ENCODE results near the gene PPFIBP2. TPM values are rescaled to one million over a fixed set of nuclear protein-coding genes. Genes with fewer than 3 reads are reported as not detected.

The PPFIBP2 gene
- total and polyA plus RNA-seq, 9 donors, result 40.9 to 72.5 (median 52.1) TPM

DNA sequence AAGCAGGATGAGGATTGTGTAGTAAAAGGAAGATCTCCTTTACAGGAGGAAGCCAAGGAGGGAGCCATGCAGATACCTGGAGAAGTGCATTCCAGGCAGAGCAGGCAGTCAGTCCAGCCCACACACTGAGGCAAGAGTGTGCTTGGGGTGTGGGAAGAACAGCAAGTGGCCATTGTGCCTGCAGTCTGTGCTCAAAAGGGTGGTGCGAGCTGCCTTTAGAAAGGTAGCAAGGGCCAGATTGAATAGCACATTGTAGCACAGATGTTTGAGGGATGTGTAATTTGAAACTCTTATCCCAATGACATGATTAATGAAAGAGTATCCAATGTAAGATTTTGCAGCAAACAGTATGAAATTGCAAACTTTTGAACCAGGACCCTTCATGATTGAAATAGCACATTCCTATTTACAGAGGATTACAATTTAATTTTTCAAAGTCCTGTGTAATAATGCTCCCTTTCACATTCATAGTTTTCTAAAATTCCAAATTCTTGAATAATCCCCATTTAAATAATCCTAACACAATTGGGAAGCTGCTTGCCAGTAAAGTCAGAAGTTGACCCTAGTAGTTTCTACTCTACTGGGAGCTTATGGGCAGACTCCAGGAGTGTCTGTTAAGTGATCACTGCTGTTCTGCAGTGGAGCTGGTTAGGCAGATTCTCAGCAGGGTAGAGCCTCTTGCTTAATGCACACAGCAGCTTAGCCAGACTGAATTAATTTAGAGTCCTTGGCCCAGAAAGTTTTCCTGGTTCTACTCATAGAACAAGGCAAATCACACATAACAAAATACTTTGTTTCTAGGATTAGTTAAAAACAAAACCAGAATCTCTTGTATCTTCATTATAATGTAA is 81.4 kb downstream of the PPFIBP2 start:
- no peak overlapping the region for H3K27ac ChIP-seq (ENCODE audit: low read length)

DNA sequence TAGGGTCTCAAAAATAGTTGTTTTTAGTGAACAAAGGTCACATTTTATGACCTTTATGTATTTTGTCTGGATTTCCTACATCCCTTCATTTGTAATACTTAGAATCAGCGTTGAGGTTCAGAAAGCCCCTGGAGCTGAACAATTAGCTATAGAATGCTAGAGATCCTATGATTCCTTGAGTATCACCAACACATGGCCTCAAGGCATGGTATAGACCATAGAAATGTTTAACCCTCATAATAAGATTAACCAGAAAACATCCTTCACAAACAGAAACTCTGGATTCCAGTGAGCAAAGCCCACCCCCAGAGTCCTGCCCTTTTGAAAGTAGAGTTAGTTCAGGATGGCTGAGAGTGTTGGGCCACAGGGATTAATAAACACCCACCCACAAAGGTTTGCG is 82.2 kb downstream of the PPFIBP2 start:
- DNase-seq, result no peak
- Histone ChIP-seq H3K36me3 (ENCODE audit: control insufficient read depth, insufficient read depth, low read length) (peaks cover 19% of the 10 kb centered on the region), H3K4me3 (ENCODE audit: low read length) (no peak overlapping the region), H3K9me3 (replicated peaks; ENCODE audit: control insufficient read depth, low read depth, low read length) (no peaks in the 10 kb centered on the region), H3K27me3 (ENCODE audit: control insufficient read depth, insufficient read depth, low read length) (peaks cover 2% of the 10 kb centered on the region), H3K27ac (ENCODE audit: low read length) (no peak overlapping the region), H3K4me1 (ENCODE audit: control insufficient read depth, insufficient read depth, low read length) (peaks cover 3% of the 10 kb centered on the region)
- WGBS (ENCODE audit: insufficient coverage), result no CpG with 5 or more reads among the region's 2 CpGs

More for the DNA sequence above, 81.4 kb downstream of the PPFIBP2 start:
- Histone ChIP-seq H3K36me3 (ENCODE audit: control insufficient read depth, insufficient read depth, low read length) (peaks cover 15% of the 10 kb centered on the region), H3K27me3 (ENCODE audit: control insufficient read depth, insufficient read depth, low read length) (peaks cover 2% of the 10 kb centered on the region), H3K4me3 (ENCODE audit: low read length) (no peak overlapping the region), H3K4me1 (ENCODE audit: control insufficient read depth, insufficient read depth, low read length) (peaks cover 3% of the 10 kb centered on the region), H3K9me3 (replicated peaks; ENCODE audit: control insufficient read depth, low read depth, low read length) (no peaks in the 10 kb centered on the region)
- peak; percentile 75 for DNase-seq
- WGBS (ENCODE audit: insufficient coverage), result 38% methylated on average over 1 of the region's 1 CpG

DNA sequence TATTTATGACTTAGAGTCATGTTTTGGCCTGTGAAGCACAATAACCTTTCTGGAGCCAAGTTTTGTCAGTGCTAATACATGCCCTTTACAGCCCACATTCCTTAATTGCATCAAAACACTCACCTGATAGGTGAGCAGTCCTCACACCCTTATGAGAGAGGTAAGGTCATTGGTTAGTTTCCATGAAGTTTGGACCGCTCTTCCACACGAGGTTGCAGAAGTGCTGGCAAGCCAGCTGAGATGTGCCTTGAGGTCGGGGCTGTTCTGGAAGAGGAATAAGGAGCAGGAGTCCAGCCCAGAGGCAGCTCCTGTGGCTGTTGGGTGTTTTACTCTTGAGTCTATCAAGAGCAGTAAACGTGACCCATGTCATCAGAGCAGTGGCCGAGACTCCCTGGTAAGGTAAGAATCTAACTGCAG is 83.2 kb downstream of the PPFIBP2 start:
- H3K27ac ChIP-seq (ENCODE audit: low read length), result no peak overlapping the region
- DNase-seq, result no peak
- H3K27me3 ChIP-seq (ENCODE audit: control insufficient read depth, insufficient read depth, low read length), result peaks cover 2% of the 10 kb centered on the region
- peaks cover 18% of the 10 kb centered on the region for H3K36me3 ChIP-seq (ENCODE audit: control insufficient read depth, insufficient read depth, low read length)
- H3K4me3 ChIP-seq (ENCODE audit: low read length), result no peak overlapping the region
- H3K4me1 ChIP-seq (ENCODE audit: control insufficient read depth, insufficient read depth, low read length), result peaks cover 3% of the 10 kb centered on the region
- H3K9me3 ChIP-seq (replicated peaks; ENCODE audit: control insufficient read depth, low read depth, low read length), result no peaks in the 10 kb centered on the region
- WGBS (ENCODE audit: insufficient coverage), result 100% methylated on average over 1 of the region's 5 CpGs

DNA sequence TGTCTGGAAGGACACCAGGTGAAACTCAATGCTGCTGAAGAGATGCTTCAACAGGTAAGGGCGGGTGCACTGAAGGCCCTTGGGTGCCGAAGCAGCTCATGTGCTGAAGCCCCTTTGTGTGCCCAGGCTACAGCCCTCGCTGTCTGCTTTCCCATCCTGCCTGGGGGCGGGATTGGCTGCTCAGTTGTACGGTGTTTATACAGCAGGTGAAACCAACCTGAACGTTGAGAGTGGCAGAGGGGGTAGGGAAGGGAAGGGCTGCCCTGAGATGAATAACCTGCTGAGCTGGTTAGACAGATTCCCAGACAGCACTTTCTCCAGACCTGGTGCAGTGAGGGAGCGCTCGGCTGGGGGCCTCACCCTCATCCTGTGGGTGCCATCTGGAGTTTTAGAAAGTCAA is 83.8 kb downstream of the PPFIBP2 start:
- Histone ChIP-seq H3K4me1 (ENCODE audit: control insufficient read depth, insufficient read depth, low read length) (peaks cover 3% of the 10 kb centered on the region), H3K27me3 (ENCODE audit: control insufficient read depth, insufficient read depth, low read length) (peaks cover 2% of the 10 kb centered on the region), H3K9me3 (replicated peaks; ENCODE audit: control insufficient read depth, low read depth, low read length) (no peaks in the 10 kb centered on the region), H3K4me3 (ENCODE audit: low read length) (no peak overlapping the region), H3K36me3 (ENCODE audit: control insufficient read depth, insufficient read depth, low read length) (peaks cover 18% of the 10 kb centered on the region), H3K27ac (ENCODE audit: low read length) (no peak overlapping the region)
- 73% methylated on average over 6 of the region's 8 CpGs for WGBS (ENCODE audit: insufficient coverage)
- no peak for DNase-seq

DNA sequence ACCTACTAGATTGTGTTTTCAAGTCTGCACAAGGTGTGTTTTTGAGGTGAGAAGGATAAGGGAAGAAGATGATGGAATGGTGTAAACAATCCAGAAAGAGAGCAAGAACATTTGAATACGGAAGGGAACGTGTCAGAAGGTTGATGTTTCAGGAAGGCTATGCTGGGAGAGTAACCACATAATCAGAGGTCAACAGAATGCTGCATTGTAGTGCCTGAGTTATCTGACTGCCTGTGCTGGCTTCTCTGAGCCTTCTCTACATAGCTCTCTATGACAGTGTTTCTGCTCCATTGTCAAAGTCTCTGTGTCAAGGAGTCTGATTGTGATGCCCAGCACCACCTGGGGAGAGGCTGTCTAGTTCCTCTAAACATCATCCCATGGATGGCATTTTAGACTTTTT is 85.4 kb downstream of the PPFIBP2 start:
- H3K9me3 ChIP-seq (replicated peaks; ENCODE audit: control insufficient read depth, low read depth, low read length), result no peaks in the 10 kb centered on the region
- H3K36me3 ChIP-seq (ENCODE audit: control insufficient read depth, insufficient read depth, low read length), result peaks cover 19% of the 10 kb centered on the region
- DNase-seq, result no peak
- H3K27me3 ChIP-seq (ENCODE audit: control insufficient read depth, insufficient read depth, low read length), result peaks cover 2% of the 10 kb centered on the region
- peaks cover 3% of the 10 kb centered on the region for H3K4me1 ChIP-seq (ENCODE audit: control insufficient read depth, insufficient read depth, low read length)
- H3K4me3 ChIP-seq (ENCODE audit: low read length), result no peak overlapping the region
- WGBS (ENCODE audit: insufficient coverage), result 90% methylated on average over 2 of the region's 2 CpGs
- no peak overlapping the region for H3K27ac ChIP-seq (ENCODE audit: low read length)

DNA sequence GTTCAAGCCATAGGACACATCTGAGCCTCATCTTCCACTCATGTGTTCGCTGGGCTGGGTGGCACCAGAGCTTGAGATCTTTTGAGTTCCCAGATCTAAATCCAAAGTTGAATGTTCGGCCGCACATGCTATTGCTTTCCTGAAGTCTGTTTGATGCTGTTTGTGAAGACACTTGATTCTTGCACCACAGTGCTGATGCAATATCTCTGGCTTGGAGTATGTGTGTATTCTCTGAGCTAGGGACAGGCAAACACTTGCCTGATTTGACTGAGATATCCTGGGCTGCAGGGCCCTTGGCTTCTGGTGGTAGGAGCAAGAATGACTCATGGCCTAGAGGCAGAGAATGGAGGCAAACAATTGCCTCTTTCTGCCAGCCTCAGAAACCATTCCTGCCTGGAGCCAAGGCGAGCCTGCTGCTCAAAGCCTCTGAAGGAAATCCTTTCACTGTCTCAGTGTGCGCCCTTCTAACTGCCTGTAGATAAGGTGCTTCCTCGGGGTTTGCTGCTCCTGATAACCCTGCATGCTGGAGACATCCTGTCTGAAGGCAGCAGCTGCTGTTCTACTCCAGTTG is 86.5 kb downstream of the PPFIBP2 start:
- no peak for DNase-seq
- no peak overlapping the region for H3K4me3 ChIP-seq (ENCODE audit: low read length)
- peaks cover 2% of the 10 kb centered on the region for H3K27me3 ChIP-seq (ENCODE audit: control insufficient read depth, insufficient read depth, low read length)
- peaks cover 19% of the 10 kb centered on the region for H3K36me3 ChIP-seq (ENCODE audit: control insufficient read depth, insufficient read depth, low read length)
- H3K9me3 ChIP-seq (replicated peaks; ENCODE audit: control insufficient read depth, low read depth, low read length), result no peaks in the 10 kb centered on the region
- H3K4me1 ChIP-seq (ENCODE audit: control insufficient read depth, insufficient read depth, low read length), result no peaks in the 10 kb centered on the region
- WGBS (ENCODE audit: insufficient coverage), result 90% methylated on average over 6 of the region's 6 CpGs
- no peak overlapping the region for H3K27ac ChIP-seq (ENCODE audit: low read length)

DNA sequence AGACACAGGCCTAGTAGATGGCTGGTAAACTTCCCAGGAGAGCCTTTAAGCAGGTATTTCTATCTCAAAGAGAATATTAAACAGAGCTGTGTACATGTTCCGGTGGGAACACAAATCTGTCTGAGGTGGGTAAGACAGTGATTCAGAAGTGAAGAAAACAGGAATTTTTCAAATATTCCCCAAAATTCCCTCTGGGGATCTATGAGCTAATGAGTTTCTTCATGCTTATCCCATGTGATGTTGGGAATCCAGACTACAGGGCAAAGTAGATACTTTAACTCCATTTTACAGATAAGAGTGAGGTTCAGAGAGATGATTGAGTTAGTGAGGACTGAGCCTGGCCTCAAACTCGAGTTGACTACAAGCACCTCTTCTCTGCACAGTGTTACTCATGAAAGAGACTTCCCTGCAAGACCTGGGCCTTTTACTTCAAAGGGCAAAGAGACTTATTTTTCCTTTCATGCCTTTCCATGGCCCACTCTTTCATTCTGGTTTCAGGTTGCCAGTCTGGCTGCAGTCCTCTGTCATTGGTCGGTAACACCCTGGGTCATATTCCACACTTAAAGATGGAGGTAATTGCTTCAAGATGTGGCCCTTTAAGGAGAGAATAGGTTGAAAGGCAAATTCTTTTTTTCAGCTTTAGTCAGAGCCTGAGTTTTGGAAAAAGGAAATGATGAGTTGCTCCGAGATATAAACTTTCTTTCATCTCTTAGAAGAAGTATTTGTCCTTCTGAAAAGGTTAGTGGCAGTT is 89.4 kb downstream of the PPFIBP2 start:
- Histone ChIP-seq H3K36me3 (ENCODE audit: control insufficient read depth, insufficient read depth, low read length) (peaks cover 9% of the 10 kb centered on the region), H3K27ac (ENCODE audit: low read length) (no peak overlapping the region), H3K9me3 (replicated peaks; ENCODE audit: control insufficient read depth, low read depth, low read length) (no peaks in the 10 kb centered on the region), H3K4me1 (ENCODE audit: control insufficient read depth, insufficient read depth, low read length) (no peaks in the 10 kb centered on the region), H3K27me3 (ENCODE audit: control insufficient read depth, insufficient read depth, low read length) (no peaks in the 10 kb centered on the region), H3K4me3 (ENCODE audit: low read length) (no peak overlapping the region)
- 0% methylated on average over 1 of the region's 4 CpGs for WGBS (ENCODE audit: insufficient coverage)
- peak; percentile 56 for DNase-seq

DNA sequence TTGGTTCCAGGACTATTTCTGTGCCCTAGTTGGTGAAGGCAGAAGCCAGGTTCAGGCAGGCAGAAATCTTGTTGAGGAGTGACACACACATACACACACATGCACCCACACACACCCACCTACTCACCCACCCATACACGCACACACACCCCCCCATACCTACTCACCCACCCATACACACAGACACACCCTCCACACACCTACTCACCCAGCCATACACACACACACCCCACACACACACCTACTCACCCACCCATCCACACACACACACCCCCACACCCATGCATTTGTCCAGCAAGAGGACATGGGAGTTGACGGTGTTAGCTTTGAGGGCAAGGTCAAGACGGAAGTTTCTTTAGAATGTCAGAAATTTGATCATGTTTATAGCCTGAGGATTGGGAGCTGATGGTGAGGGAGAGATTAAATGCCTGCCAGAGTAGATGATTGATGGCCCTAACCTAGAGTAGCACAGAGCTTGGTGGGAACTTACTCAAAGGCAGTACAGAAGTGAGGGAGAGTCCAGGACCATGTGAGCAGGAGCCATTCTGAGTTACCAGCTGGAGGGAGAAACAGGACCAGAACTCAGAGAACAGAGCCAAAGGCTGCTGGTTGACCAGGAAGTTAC is 90.6 kb downstream of the PPFIBP2 start:
- H3K4me3 ChIP-seq (ENCODE audit: low read length), result no peak overlapping the region
- WGBS (ENCODE audit: insufficient coverage), result 75% methylated on average over 2 of the region's 3 CpGs
- DNase-seq, result no peak
- no peaks in the 10 kb centered on the region for H3K27me3 ChIP-seq (ENCODE audit: control insufficient read depth, insufficient read depth, low read length)
- H3K9me3 ChIP-seq (replicated peaks; ENCODE audit: control insufficient read depth, low read depth, low read length), result no peaks in the 10 kb centered on the region
- peaks cover 9% of the 10 kb centered on the region for H3K36me3 ChIP-seq (ENCODE audit: control insufficient read depth, insufficient read depth, low read length)
- no peaks in the 10 kb centered on the region for H3K4me1 ChIP-seq (ENCODE audit: control insufficient read depth, insufficient read depth, low read length)
- H3K27ac ChIP-seq (ENCODE audit: low read length), result no peak overlapping the region

DNA sequence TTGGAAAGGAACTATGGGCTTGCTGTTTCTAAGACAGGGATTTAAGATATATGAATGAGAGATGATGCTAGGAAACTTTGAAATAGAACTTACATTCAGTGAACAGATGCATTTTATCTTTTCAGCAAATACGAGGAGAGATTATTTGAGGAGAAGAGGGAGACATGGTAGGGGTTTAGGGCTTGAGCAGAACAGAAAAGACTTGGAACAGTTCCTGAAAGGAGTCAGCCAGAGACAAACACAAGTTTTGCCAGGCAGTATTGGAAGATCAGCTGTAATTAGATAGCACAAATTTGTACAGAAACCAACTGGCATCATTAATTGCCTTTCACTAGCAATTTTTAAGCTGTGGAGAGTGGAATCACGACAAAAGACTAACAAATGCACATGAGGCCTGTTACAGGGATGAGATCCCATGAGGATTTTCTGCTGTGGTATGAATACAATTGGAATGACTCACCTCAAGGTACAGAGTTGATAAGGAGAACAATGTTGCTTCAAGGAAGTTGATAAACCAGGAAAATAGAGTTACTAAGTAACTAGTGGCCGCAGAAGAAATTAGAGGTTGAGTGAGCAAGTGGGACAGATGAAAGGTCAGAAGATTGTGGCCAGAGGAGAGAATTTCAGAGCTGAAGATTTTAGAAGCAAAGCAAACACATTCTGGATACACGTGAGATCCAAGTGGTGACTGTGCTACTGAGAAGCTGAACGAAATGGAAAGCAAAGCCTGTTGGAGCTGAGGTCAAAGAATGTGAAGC is 91.6 kb downstream of the PPFIBP2 start:
- no peak overlapping the region for H3K27ac ChIP-seq (ENCODE audit: low read length)

More for the DNA sequence above, 91.6 kb downstream of the PPFIBP2 start:
- WGBS (ENCODE audit: insufficient coverage), result 55% methylated on average over 5 of the region's 5 CpGs
- DNase-seq, result no peak
- peaks cover 10% of the 10 kb centered on the region for H3K36me3 ChIP-seq (ENCODE audit: control insufficient read depth, insufficient read depth, low read length)
- H3K9me3 ChIP-seq (replicated peaks; ENCODE audit: control insufficient read depth, low read depth, low read length), result no peaks in the 10 kb centered on the region
- no peaks in the 10 kb centered on the region for H3K27me3 ChIP-seq (ENCODE audit: control insufficient read depth, insufficient read depth, low read length)
- H3K4me1 ChIP-seq (ENCODE audit: control insufficient read depth, insufficient read depth, low read length), result no peaks in the 10 kb centered on the region
- H3K4me3 ChIP-seq (ENCODE audit: low read length), result no peak overlapping the region
